SW480 (cell line): ENCODE data around the gene PLXDC1.

Experiments
- DNase-seq: peaks from one replicate; pipeline ENCODE4 v3.0.0-alpha.2; 2016; ENCODE audit warnings: low spot score

Gene PLXDC1

DNA sequence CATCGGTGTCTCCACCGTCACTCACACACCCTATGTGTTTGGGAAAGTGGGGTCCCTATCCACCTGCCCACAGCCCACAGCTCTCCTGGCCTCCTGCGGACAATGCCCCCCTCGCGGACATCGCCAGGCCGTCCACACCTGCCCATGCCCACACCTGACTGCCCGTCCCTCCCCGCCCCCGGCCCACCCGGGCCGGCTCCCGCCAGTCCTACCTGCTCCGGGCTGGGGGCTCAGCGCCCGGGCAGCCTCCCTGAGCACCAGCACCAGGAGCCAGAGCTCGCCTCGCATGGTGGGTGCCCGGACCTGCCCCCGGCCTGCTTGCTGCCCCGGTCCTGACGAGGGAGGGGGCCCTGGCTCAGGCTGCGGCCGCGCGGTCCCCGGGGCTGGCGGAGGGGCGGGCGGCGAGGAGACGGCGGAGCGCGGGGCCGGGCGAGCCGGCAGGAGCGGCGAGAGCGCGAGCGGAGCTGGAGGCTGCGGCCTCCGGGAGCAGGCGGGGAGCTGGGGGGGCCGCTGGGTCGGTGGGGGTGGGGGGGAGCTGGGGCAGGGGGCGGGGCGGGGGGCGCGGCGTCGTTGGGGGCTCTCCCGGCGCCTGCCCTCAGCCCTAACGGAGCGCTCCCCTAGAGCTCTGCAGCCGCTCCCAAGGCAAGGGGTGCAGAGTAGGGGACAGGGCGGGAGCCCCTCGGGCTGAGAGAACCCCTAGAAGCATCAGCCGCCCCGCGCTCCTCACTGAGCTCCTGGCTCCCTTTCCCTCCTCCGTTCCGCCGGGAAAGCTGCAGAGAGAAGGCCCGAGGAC lies at the start of gene PLXDC1:
Gene PLXDC1, minus strand, starts transcription at position 488 of the 793 bp plus-strand sequence. Its CDS starts 200 bp downstream, at position 288.
- no peak for DNase-seq

DNA sequence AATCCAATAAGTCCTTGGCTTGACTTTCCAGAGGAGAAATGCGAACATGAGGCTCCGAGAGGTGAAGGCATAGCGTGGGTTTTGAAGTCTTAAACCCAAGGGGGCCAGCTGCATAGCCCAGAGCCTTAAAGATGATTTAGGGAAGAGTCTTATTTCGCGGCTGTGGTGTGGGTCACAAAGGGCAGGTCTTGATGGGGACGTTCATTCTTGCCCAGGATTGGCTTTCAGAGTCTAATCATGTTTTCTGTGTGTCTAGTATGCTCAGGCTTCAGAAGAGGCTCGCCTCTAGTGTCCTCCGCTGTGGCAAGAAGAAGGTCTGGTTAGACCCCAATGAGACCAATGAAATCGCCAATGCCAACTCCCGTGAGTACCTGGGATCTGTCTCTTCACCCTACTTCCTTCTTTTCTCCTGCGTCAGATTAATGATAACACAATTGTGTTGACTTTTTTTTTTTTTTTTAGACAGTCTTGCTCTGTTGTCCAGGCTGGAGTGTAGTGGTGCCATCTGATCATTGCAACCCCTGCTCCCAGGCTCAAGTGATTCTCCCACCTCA lies 49.6 kb upstream of the PLXDC1 start:
- DNase-seq = no peak

DNA sequence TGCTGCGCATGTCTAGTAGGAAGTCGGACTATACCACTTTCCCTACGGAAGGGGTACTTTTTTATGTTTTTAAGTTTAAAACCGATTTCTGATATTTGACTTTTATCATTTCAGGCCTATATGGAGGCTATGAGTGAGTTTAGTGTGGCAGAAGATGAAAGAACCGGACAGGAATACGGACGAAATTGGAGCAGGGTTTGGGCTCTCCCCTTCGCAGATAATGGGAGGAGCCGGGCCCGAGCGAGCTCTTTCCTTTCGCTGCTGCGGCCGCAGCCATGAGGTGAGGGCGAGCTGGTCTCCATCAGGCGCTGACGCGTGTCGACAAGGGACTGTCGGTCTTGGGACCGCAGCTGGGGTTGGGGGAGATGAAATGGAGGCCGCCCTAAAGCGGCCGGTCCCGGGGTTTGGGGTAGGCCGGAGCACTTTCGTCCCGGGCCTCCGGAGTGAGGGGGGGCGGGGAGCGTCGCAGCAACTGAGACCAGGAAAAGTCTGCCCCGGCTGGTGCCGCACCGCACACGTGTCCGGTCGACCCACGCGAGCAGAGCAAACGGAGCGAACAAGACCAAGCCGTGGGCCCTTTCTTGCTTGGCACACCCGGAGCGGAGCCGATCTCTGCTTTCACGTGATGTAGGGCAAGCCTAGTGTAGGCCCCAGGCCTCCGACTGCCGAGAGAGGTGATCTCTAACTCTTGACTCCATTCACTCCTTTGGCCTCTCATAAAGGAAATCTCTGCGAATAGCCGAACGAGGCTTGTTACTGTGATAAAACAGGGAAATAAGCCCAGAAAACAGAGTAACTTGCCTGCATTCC lies 48.8 kb upstream of the PLXDC1 start, which contains the start of gene RPL19:
Gene RPL19, plus strand, starts transcription at position 214 of the 810 bp plus-strand sequence. Its CDS starts 62 bp downstream, at position 276.
- DNase-seq = no peak

DNA sequence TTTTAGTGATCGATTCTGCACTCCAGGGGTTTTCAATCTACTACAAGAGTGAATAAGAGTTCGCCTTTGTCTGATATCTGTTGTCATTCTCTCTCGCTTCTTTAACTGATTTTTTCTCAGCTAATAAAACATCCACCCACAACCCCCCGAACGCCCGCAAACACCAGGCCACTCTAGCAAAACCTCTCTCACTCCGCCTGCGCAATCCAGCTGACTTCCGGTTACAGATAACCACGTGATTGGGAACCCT lies 48.3 kb upstream of the PLXDC1 start:
- peak; percentile 96 for DNase-seq

DNA sequence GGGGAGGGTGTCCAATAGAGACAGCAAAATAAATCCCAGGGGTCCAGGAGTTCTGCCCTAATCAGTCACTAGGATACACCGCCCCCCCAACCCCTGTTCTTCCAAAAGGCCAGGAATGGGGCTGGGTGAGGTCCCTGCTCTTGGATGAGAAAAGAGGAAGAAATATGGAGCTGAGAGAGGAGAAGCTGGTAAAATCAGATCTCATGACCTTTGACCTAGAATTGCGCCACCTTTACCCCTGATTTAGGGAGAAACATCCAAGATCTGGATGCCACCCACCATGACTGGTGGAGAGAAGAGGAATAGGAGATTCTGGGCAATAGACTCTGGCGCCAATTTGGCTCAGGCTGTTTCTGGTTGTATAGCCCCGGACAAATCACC lies 46.7 kb upstream of the PLXDC1 start:
- DNase-seq = no peak

DNA sequence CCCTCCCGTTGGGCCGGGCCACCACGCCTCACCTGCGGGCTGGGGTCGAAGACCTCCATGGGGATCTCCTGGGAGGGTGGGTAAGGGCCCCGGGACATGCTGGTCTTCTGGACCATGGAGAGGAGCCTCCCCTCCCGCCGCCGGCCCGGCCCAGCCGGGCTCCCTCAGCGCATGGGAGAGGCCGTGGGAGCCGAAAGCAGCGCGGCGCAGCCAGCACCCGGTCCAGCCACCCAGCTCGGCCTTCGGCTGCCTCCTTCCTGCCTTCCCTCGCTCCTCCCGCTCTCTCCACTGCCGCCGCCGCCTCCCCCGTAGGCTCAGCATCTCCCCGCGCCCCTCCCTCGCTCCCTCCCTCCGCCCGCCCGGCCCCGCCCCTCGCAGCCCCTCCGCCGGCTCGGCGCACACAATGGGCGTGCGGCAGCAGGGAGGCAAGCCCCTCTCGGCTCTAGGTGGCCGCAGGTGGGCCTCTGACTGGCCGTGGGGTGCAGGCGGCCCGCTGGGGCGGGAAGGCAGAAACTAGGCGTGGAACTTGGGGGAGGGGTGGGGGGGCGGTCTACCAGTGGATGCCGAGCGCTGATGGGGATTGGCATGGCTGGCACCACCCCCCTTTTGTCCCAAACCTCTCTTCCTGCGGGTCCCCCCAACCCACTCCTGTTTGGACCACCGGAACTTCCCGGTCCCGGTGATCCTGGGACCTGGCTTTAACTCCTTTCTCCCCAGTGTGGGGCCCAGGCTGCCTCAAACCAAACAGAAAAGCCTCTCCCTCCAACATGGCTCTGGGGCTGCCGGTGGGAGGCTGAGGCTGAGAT lies 46.1 kb upstream of the PLXDC1 start, which contains the start of gene CACNB1:
Gene CACNB1, minus strand, starts transcription at position 290 of the 806 bp plus-strand sequence. Its CDS starts 174 bp downstream, at position 116.
- peak; percentile 76 for DNase-seq

DNA sequence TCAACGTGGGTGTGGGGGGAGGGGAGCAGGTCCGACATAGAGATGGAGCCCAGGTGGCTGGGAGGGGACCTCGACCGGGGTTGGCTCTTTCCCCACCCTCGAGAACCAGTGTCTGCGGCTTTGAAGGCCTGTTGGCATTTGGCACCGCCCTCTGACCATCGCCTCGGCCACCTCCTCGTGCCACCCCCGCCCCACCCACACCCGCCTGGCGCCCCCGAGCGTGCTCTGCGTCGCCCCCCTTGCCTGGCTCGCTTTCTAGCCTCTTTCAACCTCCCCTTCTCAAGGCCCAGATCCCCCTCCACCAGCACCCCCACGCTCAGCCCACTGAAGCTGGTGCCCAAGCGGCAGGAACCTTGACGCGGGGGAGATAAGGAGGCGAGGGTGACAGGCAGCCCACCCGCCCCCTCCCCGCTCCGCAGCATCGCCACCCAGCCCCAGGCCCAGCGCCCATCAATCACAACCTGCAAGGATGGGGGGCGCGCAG lies 45.4 kb upstream of the PLXDC1 start:
- DNase-seq = peak; percentile 43

DNA sequence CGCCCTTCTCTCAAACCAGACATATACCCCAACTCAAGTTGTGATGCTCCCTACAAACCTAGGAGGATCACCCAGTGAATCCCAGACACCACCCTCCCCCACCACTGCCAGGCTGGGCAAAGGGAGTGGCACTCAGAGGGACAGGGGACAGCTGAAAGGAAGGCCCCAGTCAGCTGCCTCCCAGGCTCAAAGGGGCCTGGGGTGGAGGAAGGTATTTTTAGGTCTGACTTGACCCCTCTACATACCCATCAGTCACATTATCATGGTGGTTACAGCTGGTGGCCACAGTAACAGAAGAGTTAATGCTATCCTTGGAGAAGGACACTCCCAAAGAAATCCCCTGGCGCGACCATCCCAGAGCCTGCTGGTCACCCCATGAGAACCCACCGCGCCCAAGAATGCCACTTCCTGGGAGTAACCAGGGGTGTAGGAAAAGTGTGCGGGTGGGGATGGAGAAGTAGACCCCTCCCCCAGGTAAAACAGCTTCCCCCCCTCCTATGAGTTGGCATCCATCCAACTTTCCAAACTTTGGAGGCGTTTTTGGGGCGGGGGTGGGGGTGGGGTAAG lies 44.9 kb upstream of the PLXDC1 start:
- no peak for DNase-seq

DNA sequence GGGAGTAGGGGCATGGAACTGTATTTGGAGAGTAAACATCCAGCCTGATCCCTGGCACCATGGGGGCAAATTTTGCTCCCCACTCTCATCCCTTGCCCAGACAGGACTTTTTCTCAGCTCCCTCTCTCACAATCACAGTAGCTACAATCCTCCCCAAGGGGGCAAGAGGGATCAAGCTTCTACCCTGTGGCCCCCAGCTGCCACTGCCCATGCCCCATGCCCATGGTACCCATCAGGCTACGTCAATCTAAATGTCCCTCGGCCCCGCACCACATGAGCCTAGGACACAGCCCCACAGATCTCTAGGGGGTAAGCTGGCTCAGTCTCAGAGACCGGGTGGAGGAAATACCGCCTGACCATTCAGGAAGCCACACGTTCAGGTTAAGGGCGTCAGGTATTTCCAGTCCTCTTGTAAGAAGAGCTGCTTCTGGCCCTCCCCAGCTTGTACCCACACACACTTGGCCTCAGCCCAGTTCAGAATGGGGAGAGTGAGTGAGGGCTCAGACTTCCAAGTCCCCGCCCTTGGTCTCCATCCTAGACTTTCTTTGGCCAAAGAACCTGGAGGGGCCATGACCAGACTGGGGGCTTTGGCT lies 44.2 kb upstream of the PLXDC1 start:
- no peak for DNase-seq

DNA sequence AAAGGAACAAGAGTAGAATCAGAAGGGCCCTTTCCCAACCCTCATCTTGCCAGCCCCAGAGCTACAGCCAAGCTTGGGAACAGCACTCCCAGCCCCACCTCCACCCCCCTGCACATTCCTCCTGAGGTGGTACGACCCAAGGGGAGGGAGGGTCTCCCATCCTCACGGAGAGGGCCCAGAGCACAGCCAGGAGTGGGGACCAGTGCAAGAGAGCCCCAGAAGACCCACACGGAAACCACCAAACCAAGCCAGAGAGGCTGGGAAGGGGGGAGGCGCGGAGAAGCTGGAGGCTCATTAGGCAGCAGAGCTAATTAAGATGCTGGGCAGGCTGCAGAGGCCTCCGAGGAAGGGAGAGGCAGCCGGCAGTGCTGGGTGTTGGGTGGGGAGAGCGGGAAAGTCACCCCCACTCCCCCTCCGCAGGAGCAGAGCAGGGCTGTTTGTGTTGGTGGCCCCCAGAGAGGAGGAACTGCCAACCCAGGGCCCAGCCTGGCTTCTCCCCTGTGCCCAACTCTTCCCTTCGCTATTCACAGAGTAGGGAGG lies 43.6 kb upstream of the PLXDC1 start:
- no peak for DNase-seq

DNA sequence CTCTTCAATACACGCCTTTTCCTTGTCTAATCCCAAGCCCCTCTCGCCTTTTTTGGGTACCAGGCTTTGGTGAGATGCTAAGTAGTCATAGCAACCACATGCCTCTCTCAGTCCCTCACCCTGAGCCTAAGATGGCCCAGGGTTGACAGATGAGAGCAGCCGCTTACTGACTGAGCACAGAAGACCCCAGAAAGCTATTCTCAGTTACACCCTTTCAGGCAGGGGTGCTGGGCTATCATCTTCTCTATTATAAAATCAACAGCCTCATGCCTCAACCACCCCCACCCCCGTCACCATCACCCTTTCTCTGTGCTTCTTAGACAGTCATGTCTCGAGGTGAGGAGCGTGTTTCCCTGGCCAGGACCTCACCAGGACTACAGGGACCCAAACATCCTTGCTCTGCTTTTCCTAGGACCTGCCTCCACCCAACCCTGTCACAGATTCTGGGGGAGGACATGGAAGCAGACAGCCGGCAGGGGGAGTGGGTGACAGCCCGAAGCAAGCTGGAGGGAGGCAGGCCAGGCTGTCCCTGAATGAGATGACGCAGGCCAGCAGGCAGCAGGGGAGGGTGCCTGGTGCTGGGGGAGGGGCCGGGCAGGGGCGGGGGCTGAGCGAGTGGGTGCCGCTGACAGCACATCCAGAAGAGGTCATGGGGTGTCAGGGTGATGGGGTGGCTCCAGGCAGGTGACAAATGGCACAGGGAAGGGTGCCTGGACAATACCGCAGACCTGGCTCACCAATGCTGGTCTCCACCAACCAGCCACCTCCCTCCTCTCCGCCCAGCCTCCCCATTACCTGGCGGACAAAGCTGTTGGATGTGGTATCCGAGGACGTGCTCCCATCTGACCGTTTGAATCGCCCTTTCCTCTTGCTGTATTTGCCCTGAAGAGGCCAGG lies 42.9 kb upstream of the PLXDC1 start:
- no peak for DNase-seq

DNA sequence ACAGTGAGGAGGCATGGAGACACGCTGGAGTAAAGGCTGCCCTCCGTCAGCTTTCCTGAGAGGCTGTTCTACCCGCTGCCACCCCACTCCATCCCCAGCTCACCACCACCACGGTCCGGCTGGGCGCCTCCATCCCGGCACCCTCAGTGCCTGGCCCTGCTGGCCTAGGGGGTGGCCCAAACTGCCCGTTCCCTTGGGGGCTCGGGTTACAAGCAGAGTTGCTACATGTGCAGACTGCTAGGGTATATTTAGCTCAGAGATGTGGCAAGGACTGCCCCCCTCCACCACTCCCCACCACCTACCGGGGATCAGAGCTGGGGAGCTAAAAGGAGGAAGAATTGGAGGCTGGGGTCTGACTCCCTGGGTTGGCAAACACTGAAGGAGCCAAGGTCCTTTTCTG lies 41.9 kb upstream of the PLXDC1 start:
- DNase-seq = no peak

DNA sequence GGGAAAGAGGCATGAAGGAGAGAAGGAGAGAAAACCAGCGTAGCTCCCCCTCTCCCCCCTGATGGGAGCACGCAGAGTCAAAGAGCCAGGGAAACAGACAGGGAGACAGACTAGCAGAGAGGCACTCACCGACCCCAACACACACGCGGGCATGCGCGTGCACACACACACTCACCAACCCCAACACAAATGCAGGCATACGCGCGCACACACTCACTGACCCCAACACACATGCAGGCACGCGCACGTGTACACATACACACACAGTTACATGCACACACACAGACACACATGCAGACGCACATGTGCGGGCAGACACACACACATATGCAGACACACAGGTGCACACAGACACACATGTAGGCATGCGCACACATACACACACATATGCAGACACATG lies 41.5 kb upstream of the PLXDC1 start:
- no peak for DNase-seq

DNA sequence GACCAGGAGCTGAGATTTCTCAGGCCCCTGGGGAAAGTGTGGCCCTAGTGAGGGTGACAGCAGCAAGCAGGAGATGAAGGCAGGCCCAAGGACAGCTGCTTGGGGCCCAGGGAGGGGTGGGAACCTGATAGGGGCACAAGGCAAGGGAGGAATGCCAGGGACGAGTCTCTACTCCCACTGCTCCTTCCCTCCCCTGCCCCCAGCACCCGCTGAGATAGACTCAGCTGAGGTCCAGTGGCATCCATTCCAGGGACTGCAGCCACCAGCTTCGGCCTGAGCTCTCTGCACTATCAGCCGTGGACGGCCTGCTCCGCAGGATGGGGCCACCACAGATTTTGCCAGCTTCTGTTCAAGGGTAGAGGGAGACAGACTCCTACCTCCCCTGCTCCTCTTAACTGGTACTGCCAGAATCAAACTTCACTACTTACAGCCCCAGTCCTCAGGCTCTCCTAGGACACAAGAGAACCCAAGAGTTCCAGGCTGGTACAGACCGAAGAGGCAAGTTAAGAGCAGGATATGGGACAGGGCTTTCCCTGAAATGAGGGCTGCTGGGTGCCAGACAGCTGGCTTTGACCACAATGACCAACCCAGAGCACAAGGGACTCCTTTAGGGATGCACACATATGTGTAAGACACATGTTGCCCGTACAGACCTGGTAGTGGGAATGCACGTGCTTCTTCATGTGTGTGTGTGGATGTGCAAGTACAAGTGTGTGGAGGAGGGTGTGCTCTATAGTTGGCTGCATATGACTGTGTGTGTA lies 40.5 kb upstream of the PLXDC1 start:
- no peak for DNase-seq

DNA sequence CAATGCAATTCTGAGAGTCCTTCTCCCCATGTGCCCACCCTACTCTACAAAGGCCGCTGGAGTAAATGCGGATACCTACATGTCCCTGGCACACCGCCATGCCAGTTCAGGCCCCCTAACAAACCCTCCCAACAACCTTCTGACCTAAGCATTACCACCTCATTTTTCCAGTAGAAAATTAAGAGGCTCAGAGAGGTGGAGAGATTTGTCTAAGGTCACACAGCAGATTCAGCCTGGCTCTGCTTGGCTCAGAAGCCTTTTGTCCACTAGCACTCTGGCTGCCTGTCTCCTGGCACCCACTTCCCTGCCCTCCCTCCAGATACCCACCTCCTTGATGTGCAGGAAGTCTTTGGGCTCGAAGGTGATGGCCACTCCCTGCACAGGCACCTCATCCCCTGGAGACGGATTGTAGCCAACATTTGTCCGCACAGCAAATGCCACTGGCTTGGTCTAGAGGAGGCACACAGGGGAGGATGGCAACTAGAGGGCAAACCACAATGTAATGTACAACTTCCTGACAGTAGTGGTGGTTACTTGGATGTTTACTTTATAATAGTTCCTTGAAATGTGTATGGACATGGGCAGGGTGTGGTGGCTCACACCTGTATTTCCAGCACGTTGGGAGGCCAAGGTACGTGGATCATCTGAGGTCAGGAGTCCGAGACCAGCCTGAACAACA lies 35.9 kb upstream of the PLXDC1 start:
- DNase-seq = no peak

DNA sequence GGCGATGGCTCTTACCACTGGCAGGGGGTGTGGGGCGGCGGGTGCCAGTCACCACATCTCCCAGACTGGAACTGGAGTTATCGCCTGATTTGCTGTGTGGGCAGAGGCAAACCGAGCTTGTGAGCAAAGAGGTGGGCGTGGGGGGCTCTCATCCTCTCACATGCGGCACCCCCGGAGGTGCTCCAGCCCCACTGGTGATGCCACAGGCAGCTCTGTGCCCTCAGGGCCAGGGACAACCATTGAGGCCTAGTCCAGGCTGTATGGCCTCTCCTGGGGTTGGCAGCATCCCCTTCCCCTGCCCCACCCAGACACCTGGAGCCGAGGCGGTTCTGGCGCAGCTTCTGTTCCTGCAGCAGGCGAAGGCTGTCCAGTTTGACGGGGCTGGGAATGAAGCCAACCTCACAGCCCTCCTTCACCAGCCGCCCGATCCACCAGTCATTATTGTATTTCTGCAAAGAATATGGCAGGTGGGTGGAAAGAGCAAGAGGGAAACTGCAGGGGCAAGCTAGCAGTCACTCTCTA lies 35.1 kb upstream of the PLXDC1 start:
- DNase-seq = no peak

DNA sequence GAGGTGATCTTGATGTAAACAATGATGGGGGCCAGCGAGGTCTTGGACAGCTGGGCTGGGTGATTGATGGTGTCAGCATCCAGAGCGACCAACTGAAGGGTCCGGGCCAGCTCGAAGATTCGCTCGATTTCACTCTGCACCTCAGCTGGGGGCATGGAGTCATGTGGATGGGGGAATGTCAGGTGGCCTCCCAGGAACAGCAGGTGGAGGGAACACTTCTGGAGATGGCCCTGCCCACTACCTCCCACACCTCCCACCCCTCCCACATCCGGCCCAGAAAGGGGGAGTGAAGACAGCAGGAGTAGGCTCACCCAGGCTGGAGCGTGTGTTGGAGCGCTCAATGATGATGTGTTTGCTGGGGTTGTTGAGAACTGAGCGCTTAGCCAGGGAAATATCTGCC lies 32.3 kb upstream of the PLXDC1 start:
- no peak for DNase-seq

DNA sequence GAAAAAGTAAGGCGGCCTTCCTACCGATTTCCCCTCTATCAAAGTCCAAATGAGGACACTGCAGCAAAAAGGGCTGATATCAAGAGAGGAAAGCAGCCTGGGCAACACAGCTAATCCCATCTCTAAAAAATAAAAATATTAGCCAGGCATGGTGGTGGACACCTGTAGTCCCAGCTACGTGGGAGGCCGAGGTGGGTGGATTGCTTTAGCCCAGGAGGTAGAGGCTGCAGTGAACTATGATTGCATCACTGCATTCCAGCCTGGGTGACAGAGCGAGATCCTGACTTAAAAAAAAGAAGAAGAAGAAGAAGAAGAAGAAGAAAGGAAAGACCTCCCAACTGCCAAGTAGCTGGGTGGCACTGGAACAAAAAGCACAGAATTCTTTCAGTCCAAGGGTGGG lies 31.6 kb upstream of the PLXDC1 start:
- DNase-seq = no peak
